SIG-M5 (cell line): Measurements from ENCODE around the gene CMTR1.
"Not testable (repeated sequence)": the region's sequence is repeated elsewhere in the genome, so short reads cannot be mapped to it uniquely, and the experiment has no call there.

Source experiments
- DNase-seq: peaks from one replicate; lab custom pipeline; 2025; lab: John Stamatoyannopoulos, UW

Gene CMTR1

DNA sequence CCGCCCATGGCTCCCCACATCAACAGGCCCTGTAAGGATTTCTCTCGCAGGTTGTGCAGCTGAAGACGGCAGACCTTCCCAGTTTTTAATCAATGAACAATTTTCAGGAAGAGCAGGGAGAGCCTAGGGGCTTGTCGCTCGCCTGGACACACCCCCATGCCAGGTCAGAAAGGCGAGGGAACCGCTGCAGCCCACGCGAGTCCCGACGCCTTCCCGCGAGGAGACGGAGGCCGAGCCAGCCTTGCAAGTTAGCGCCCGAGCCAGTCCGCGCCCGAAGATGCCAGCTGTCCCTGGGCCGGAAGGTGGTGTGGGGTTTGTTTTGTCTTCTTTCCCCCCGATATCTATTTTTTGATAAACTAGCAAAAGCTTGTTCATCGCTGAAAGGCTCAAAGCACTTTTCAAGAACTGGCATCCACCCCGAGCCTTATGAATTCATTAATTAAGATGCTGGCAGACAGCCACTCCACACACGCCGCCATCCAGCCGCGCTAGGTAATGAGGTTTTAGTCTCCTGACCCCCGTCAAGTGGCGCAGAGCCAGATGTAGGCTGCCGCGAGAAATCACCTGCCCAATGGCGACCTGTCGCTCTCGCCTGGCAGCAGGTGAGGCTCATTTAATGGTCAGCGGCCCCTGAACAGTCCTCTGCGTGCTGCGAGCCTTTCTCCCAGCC lies 60.1 kb downstream of the CMTR1 start:
- no peak for DNase-seq

DNA sequence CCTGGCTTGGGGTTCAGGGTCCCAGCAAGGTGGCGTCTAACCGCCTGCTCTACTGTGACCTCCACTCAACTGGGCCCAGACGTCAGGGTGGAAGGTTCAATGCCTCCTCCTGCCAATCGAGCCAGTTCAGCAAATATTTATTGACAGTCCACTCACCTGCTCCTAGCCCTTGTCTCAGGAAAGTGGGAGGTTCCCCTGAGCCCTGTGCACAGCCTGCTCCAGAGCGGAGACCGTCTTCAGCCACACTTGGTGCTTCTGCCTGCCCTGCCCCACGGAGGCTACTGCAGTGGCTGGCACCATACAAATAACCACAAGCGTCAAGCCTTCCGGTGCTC lies 60.6 kb downstream of the CMTR1 start:
- DNase-seq = no peak

DNA sequence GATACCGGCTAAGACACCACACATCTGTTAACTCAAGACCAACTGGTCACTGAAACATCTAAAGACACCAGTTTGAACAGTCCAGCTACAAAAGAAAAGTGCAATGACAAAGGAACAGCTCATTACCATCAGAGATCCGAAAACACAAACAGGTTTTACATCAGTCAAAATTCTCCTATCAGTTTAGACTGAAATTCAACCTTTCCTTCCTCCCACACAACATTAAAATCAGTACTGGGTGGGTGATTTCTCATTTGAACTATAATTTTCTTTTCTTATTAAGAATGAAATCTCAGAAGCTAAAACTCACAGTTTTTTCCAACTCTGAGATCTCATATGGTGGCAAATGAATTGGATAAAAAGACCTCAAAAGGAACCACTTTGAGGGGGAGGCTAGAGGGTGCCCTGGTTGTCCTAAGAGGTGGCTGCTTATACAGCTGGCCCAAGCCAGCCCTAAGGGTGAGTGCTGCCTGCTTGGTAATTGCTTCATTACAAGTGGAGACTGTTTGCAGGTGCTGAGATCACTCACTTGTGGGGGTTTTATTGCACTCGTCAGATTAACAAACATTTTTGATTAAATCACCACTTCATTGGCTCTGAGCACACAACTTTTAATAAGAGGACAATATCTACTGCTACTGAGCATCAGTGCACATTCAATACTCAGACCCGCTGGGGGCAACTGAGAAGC lies 62.4 kb downstream of the CMTR1 start:
- no peak for DNase-seq

DNA sequence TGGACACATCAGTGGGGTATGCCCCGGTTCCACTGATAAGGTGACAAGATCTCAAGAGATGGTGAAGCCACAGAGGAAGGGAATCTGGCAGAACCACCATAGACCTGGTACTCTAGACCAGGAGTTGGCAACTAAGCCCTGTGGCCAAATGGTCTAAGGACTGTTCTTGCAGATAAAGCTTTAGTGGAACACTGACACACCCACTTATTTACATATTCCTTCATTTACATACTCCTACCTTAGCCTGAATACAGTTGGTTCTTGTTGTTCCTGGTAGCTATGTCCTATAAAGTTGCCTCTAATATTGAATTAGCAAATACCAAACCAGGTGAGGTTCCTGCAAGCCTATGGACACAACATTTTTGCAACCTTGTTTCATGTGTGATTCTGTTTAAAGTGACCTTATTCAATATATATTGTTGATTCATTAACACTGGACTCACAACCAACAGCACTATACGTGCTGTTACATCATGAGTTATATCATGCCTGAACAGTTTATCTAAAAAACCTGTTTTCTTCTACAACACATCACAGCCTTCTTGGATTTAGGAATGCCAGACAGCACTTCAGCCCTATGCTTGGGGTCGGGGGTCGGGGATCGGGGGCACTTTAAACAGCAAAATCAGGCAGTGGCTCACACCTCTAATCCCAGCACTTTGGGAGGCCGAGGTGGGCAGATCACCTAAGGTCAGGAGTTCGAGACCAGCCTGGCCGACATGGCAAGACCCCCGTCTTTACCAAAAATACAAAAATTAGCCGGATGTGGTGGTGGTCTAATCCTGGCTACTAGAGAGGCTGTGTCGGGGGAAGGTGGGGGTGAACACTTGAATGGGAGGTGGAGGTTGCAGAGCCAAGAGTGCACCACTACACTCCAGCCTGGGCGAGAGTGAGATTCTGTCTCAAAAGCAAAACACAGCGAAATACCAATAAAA lies 64.2 kb downstream of the CMTR1 start:
- DNase-seq = no peak

DNA sequence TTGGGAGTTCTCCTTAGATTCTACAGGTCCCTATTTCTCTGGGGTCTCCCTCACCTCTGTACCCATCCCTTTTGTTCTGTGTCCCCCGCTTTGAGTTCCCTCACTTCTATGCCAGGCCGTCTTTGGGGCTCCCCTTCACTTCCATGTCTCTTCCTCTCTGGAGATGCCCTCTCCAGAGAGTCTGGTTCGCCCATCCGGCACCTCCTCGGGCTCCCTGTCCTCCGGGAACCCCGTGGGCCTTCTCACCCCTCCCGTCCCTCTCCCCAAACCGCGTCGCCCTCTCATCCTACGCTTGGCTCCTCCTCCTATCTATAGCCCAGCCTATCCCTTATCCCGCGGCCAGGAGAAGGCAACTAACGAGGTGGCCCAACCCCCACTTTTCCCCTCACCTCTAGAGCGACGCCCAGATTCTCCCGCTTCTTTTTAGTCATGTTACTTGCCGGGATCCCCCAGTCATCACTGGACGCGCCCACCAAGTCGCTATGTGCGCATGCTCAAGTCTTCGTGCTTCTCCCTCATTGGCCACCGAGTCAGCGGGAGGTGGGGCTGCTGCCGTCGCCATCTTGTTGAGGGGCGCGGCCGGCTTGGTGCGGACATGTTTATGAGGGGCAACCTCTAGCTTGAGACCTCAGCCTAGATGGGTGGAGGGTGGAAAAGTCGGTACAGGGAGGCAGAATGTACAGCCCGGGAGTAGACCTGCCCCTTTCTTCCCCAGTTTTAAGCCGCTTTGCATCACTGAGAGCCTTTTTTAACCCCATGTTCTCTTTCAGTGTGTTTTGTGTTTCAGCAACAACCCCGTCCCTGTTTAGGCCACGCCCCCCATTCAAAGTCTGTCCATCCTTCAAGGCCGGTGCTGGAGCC lies 66.6 kb downstream of the CMTR1 start, which contains the start of gene CCDC167:
Gene CCDC167, minus strand, starts transcription at position 461 of the 861 bp plus-strand sequence. Its CDS starts 30 bp downstream, at position 431.
- peak; percentile 83 for DNase-seq

DNA sequence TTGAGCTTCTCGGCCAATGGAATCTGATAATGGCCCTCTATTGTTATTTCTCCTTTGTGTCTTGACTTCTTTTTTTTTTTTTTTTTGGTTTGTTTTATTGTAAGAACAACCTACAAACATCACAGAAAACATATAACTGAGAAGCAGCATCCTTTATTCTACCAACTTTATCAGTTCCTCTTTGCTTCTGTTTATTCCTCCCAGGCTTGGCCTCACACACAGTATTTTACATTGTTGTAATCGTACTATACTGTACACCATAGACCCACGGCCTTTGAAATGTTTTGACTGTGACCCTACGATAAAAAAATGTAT lies 67.2 kb downstream of the CMTR1 start:
- DNase-seq = no peak

GRCh38 chr6:37500904-37501303 lies 67.9 kb downstream of the CMTR1 start:
- DNase-seq = not testable (repeated sequence)

DNA sequence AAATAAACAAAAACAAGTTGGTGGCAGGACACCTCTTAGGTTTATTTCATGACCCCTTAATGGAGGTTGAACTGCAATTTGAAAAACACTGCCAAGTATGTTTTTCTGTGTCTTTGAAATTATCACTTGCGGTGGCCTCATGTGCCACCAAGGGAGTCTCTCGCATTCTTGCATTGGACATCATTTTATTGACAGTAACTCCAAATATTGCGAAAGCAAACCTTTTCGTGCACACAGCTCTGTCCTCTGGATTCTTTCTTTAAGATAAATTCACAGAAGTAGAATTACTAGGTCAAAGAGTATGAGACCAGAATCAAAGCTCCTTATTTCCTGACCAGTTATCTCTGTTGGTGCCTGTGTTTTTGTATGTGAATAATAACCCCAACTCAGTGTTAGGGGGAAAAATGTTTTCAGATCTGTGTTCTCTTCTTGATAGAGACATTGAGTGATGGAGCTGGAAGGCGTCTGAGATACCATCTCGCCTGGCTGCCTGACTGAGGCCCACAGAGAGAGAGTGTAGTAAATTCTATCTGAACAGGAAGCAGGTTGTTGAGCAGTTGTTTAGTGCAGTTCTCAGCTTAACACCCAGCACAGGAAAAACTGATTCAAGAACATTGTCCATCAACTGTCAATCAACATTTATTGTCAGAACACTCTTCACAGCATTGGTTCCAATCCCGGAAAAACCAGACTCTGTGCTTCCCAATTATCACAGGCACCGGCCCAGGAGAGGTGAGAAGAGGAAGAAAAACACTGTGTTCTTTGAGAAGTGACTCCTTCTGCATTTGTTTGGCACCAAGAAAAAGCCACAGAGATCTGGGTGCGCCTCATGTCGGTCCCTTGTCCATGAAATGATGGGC lies 68.8 kb downstream of the CMTR1 start:
- DNase-seq = no peak

DNA sequence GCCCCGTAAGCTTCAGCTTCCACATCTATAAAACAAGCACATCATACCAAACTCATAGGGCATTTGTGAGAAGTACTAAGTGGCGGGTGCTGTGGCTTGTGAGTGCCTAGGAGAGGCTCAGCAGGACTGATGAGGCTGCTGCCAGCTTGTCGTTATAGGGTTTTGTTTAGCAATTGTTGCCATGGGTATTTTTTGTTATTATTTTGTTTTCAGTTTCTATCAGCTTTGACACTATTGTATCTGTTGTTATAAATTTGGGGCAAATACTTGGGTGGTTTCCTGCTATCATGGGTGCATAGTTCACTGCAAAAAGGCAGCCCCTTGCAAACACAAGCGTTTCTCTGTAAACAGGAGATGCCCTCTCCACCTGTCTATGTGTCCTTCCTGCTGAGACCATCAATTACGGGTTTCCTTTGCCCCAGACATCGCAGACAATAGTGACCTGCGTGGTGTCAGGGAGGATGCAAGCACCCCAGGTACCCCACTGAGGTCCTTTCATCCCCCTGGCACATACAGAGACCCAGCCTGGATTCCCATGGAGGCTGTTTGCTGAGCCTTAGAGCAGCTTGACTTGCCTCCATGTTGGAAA lies 69.8 kb downstream of the CMTR1 start:
- DNase-seq = no peak

- no peak for DNase-seq
These were observed 70.4 kb downstream of the CMTR1 start for GRCh38 chr6:37503309-37503965.

- no peak for DNase-seq
These were observed 71.0 kb downstream of the CMTR1 start for GRCh38 chr6:37504024-37504423.

- DNase-seq = no peak
These were observed 73.5 kb downstream of the CMTR1 start for GRCh38 chr6:37506479-37506878.

GRCh38 chr6:37507077-37507476 lies 74.1 kb downstream of the CMTR1 start:
- DNase-seq = no peak

DNA sequence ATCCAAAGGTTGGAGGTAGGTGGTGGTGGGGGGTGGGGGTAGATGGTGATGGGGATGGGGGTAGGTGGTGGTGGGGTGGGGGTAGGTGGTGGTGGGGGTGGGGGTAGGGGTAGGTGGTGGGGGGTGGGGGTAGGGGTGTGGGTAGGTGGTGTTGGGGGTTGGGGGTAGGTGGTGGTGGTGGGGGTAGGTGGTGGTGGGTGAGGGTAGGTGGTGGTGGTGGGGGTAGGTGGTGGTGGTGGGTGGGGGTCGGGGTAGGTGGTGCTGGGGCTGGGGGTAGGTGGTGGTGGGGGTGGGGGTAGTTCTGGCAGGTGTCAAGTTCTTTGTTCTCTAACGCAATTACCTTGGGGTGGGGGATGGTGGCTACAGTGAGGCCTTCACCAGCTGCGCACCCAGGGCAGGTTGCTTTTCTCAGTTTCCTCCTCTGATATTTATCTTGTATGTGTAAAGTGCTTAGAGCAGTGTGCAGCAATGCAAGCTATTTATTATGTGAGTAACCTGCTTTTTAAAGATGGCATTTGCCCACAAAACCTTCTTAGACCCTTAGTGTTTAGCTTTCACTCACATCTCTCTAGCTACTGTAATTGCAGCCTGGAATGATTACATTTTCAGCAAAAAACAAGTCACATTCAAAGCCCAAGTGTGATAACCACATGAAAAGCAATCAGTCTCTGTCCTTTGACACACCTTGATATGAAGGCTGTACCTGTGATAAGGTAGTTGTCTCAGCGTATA lies 74.8 kb downstream of the CMTR1 start:
- no peak for DNase-seq

- DNase-seq = no peak
These were observed 78.2 kb downstream of the CMTR1 start for GRCh38 chr6:37511201-37511600.

GRCh38 chr6:37511910-37512399 lies 78.9 kb downstream of the CMTR1 start:
- no peak for DNase-seq

DNA sequence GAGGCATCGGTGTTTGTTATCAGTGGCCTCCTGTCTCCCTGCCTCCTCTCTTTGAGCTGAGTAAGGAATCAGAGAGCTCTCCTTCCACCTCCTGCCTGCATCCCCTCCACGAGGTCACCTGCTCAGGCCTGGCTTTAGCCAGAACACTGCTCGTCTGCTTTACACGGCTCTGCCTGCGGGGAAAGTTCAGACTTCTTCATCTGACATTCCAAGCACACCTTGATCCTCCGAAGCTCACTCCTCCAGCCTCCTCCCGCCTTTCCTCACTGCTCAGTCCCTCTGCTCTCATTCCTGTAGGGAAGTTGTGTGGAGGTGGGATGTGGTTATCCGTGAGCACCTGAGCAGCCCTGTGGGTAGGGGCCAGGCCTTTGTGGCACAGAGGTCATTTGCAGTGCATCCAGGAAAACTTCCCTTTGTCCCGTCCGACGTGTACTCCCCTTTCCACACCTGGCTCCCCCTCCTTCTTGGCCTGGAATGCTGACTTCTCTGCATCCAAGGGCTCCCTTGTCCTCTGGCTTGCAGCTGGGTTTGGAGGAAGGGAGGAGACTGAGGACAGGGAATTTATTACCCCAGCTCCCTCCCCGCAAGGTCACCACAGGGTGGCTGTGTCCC lies 79.5 kb downstream of the CMTR1 start:
- DNase-seq = no peak

- no peak for DNase-seq
These were observed 80.1 kb downstream of the CMTR1 start for GRCh38 chr6:37513155-37513554.

GRCh38 chr6:37513576-37513975 lies 80.6 kb downstream of the CMTR1 start:
- DNase-seq = no peak
